Heart right ventricle (tissue), 16 donors: ENCODE measurements around the gene ADAMTSL5. TPM values are rescaled to one million over a fixed set of nuclear protein-coding genes. Genes with fewer than 3 reads are reported as not detected.

ENCODE experiments used
- ATAC-seq, 8 donors: fragments of 200-7000 bp; cut with Tn5 transposase; one replicate each; pipeline ENCODE4 v1.9.1; 2020; ENCODE audit warnings: mild to moderate bottlenecking in 8 of 8, moderate library complexity in 8 of 8, moderate number of reproducible peaks in 1 of 8
- DNase-seq, 2 donors: peaks; one replicate each; pipeline ENCODE4 v3.0.0-alpha.2; 2020
- H3K27ac ChIP-seq, 10 donors: fragments of 200-600 bp; sonication (generic) in 2 of 10; one replicate each; pipeline versions ENCODE4 v1.5.0 to v1.8.0; 2020 to 2022; ENCODE audit warnings: mild to moderate bottlenecking in 3 of 10
- H3K27me3 ChIP-seq, 7 donors: fragments of 200-600 bp; one replicate each; pipeline ENCODE4 v1.8.0; 2021 to 2022; ENCODE audit warnings: mild to moderate bottlenecking in 2 of 7
- H3K36me3 ChIP-seq, 9 donors: fragments of 200-600 bp; sonication (generic) in 1 of 9; one replicate each; pipeline versions ENCODE4 v1.5.0 to v1.8.0; 2020 to 2022; ENCODE audit warnings: mild to moderate bottlenecking in 2 of 9
- H3K4me1 ChIP-seq, 9 donors: fragments of 200-600 bp; sonication (generic) in 1 of 9; one replicate each; pipeline versions ENCODE4 v1.5.0 to v1.8.0; 2020 to 2022; ENCODE audit warnings: mild to moderate bottlenecking in 4 of 9
- H3K4me3 ChIP-seq, 10 donors: fragments of 200-600 bp; sonication (generic) in 2 of 10; one replicate each; pipeline versions ENCODE4 v1.5.0 to v1.8.0; 2020 to 2022; ENCODE audit warnings: mild to moderate bottlenecking in 7 of 10, moderate library complexity in 2 of 10
- H3K9me3 ChIP-seq, 11 donors: fragments of 200-600 bp in 10 of 11; sonication (generic) in 2 of 11; one replicate each; pipeline versions ENCODE4 v1.5.0 to v1.8.0; 2013 to 2022; ENCODE audit warnings: mild to moderate bottlenecking in 2 of 11, control low read depth in 1 of 11, moderate library complexity in 1 of 11
- CTCF ChIP-seq, 9 donors: fragments of 200-600 bp; sonication (generic) in 2 of 9; IDR thresholded peaks; one replicate each; pipeline versions ENCODE4 v1.5.0 to v1.8.0; 2021 to 2022; ENCODE audit warnings: antibody characterized with exemption in 9 of 9, mild to moderate bottlenecking in 5 of 9, moderate library complexity in 1 of 9
- WGBS, 2 donors: extraction: QIAGEN DNeasy Blood & Tissue Kit; methylation state at CpG; one replicate each; pipeline ENCODE4 v1.1.7; 2013; ENCODE audit warnings: inconsistent platforms in 1 of 2; 5-methylcytosine and 5-hydroxymethylcytosine counted together
- intact Hi-C, 10 donors: fragments of 100-400 bp; cut with DNase I; formaldehyde crosslinking; loops; one replicate each; pipeline versions ENCODE4 v1.11.1 to v1.14.2; 2022
- polyA plus RNA-seq, 2 donors: library from polyadenylated mRNA; stranded (reverse); fragments of 200-250 nt; gene quantifications; one replicate each; pipeline ENCODE4 v1.2.3, GENCODE V29; 2013
- total RNA-seq, 10 donors: library from RNA; stranded (reverse); fragmentation: NEBNext Ultra II Directional in 3 of 10; extraction: Animal tissue kit (Norgen Biotek cat#: 25700) in 3 of 10; gene quantifications; one replicate each; pipeline versions ENCODE4 v1.2.1 to v1.2.4, GENCODE V29; 2021 to 2023
- donor health status: Arrhythmogenic right ventricular cardiomyopathy.
- donor health status: ischemic (EF 13 %, LVEDD 7.1; RV severe dilation, severe dysfunction).
- donor health status: healthy with polysubstance abuse.
- donor health status: DM: no; HTN: yes; CAD: no.
- donor health status: DM: no; HTN: no; CAD: no.
- donor health status: ischemic (EF 25% LVEDD 6.9; RV normal size, moderate dysfunction).
- donor health status: ischemic (EF 25% LVEDD 5.7; RV mildly dilated, moderate dysfunction).
- donor health status: healthy.
- donor health status: DM: yes; HTN: yes; CAD: no.
- donor health status: Ischemic cardiomyopathy.
- donor health status: ischemic (EF 35%, LVEDD 5.7; RV mildly dilated, moderate dysfunction).
- donor health status: nonischemic (EF 11% LVEDD 7.7; RV severe dilation, severe dysfunction).
- donor health status: DM: yes; HTN: yes; CAD: no.
- donor health status: PGD.
- donor health status: ischemic (EF 29% LVEDD 5.4; RV normal size, mild dysfunction).
- donor health status: nonischemic (EF 23%, LVEDD 6.1; RV moderate dilation, normal function).

ADAMTSL5 gene
- total and polyA plus RNA-seq, 12 donors = 16.7 to 69.4 (median 35.8) TPM

GRCh38 chr19:1507192-1507660 is 5.6 kb downstream of the ADAMTSL5 start:
- H3K4me1 ChIP-seq = peaks cover 4 to 60% (median 24%) of the 10 kb centered on the region in 9 donors
- H3K27ac ChIP-seq = peak overlapping the region in 8 of 10 donors; percentile 72 to 88 (median 78)
- peaks cover 0 to 6% (median 0%) of the 10 kb centered on the region in 11 donors for H3K9me3 ChIP-seq
- ATAC-seq (peak in 1 of 8 donors; percentile 1), DNase-seq (no peak)
- intact Hi-C loops = loop anchor here in 2 of 10 donors (2.0 to 10.0 kb wide), 2 partner anchors 16 to 232 kb away; partner anchors contain the start of genes FAM174C (in 1 of the 2), PCSK4 (in 1 of the 2) and REEP6 (in 1 of the 2)
- H3K27me3 ChIP-seq = peaks cover 0 to 50% (median 15%) of the 10 kb centered on the region in 7 donors
- no peak for TF ChIP-seq CTCF (IDR thresholded peaks at IDR 0.05)
- H3K36me3 ChIP-seq = peaks cover 0 to 13% (median 0%) of the 10 kb centered on the region in 9 donors
- 63 to 69% methylated on average over 23 of the region's 23 CpGs for WGBS, 2 donors
- H3K4me3 ChIP-seq = peak overlapping the region in 8 of 10 donors; percentile 22 to 52 (median 44)

GRCh38 chr19:1505991-1506881 is 6.6 kb downstream of the ADAMTSL5 start:
- intact Hi-C loops = loop anchor here in 2 of 10 donors (2.0 to 10.0 kb wide), 2 partner anchors 15 to 231 kb away; partner anchors contain the start of genes FAM174C (in 1 of the 2), PCSK4 (in 1 of the 2) and REEP6 (in 1 of the 2)
- peaks cover 0 to 13% (median 0%) of the 10 kb centered on the region in 9 donors for H3K36me3 ChIP-seq
- TF ChIP-seq CTCF (IDR thresholded peaks at IDR 0.05) = no peak
- peaks cover 0 to 48% (median 17%) of the 10 kb centered on the region in 7 donors for H3K27me3 ChIP-seq
- 90 to 91% methylated on average over 45 of the region's 45 CpGs for WGBS, 2 donors
- H3K9me3 ChIP-seq = peaks cover 0 to 6% (median 0%) of the 10 kb centered on the region in 11 donors
- DNase-seq = no peak
- no peak overlapping the region for H3K4me3 ChIP-seq
- peak in 1 of 8 donors; percentile 2 for ATAC-seq
- H3K4me1 ChIP-seq = peaks cover 0 to 51% (median 17%) of the 10 kb centered on the region in 9 donors
- no peak overlapping the region for H3K27ac ChIP-seq

- intact Hi-C loops = loop anchor here in 1 of 10 donors (10.0 kb wide), 1 partner anchor 230 kb away; the partner anchor contains the start of gene FAM174C
- ATAC-seq = no peak
- peaks cover 0 to 37% (median 18%) of the 10 kb centered on the region in 7 donors for H3K27me3 ChIP-seq
- TF ChIP-seq CTCF (IDR thresholded peaks at IDR 0.05) = no peak
- 81 to 86% methylated on average over 8 of the region's 8 CpGs for WGBS, 2 donors
- peaks cover 0 to 6% (median 0%) of the 10 kb centered on the region in 11 donors for H3K9me3 ChIP-seq
- H3K4me1 ChIP-seq = peaks cover 0 to 38% (median 14%) of the 10 kb centered on the region in 9 donors
- H3K27ac ChIP-seq = no peak overlapping the region
- DNase-seq = no peak
- peaks cover 0 to 13% (median 0%) of the 10 kb centered on the region in 9 donors for H3K36me3 ChIP-seq
- H3K4me3 ChIP-seq = no peak overlapping the region
Measured at GRCh38 chr19:1505012-1505411, 7.8 kb downstream of the ADAMTSL5 start.
